Measurements from ENCODE around the gene COL25A1. TPM values are rescaled to one million over a fixed set of nuclear protein-coding genes. Genes with fewer than 3 reads are reported as not detected.

COL25A1 gene
- total RNA-seq, 1 donor from 2014 or later = 0.75 TPM

DNA sequence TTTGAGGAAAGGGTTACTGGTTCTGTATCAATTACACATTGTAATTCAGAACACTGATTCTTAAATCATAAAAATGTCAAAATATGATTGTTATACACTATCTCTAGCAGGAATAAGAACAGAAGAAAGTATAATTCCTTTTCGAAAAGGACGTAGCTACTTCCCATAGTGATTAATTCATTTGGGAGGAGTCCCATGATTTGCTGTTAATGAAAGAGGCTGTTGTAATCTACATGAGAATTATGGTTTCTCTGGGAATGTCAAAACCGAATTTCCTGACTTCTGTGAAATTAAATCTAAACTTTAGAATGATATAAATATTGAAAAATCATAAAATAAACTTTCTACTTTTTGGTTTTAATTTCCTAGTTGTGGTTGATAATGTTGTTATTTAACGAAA, 348.5 kb downstream of the COL25A1 start:
- no peak overlapping the region for H3K27ac ChIP-seq
- H3K4me1 ChIP-seq = no peaks in the 10 kb centered on the region
- no peak overlapping the region for H3K4me3 ChIP-seq
- no peaks in the 10 kb centered on the region for H3K27me3 ChIP-seq
- intact Hi-C loops (cut with DNase I) = no loop called here
- H3K36me3 ChIP-seq = no peaks in the 10 kb centered on the region
- ATAC-seq (no peak), DNase-seq (no peak)
- TF ChIP-seq, protein P1, sequence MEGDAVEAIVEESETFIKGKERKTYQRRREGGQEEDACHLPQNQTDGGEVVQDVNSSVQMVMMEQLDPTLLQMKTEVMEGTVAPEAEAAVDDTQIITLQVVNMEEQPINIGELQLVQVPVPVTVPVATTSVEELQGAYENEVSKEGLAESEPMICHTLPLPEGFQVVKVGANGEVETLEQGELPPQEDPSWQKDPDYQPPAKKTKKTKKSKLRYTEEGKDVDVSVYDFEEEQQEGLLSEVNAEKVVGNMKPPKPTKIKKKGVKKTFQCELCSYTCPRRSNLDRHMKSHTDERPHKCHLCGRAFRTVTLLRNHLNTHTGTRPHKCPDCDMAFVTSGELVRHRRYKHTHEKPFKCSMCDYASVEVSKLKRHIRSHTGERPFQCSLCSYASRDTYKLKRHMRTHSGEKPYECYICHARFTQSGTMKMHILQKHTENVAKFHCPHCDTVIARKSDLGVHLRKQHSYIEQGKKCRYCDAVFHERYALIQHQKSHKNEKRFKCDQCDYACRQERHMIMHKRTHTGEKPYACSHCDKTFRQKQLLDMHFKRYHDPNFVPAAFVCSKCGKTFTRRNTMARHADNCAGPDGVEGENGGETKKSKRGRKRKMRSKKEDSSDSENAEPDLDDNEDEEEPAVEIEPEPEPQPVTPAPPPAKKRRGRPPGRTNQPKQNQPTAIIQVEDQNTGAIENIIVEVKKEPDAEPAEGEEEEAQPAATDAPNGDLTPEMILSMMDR (IDR thresholded peaks at IDR 0.05) = no peak
- H3K9me3 ChIP-seq = no peaks in the 10 kb centered on the region

DNA sequence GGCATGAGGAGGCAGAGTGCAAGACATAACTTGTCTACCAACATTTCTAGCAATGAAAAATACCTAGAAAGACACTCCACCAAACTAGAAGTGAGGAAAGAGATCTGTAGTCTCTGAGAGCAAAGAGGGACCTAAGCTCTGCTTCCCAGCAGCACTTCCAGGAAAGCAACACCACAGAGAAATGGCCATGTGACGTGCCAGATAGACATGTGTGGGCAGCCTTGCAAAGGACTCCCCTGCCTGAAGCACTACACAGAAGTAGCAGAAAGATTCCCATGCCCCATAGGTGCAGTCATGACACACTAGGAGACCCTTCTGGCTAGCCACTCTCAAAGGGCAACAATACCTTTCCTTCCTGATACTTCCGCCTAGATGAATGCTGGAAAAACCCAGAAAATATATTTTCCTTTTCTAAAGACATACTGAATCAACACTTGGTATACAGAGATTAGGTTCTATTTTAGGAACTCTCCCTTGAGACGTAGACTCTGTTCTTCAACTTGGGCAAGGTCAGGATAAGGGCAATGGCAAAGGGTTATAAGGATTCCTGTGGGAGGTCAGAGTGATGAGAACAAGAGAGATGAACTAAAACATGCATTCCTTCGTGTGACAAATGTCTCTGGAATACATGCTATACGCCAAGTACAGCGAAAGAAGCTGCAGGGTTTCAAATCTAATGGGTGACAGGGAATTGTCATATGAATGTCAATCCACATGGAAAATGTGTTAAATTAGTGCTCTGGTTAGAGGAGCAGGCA, 352.1 kb downstream of the COL25A1 start:
- Histone ChIP-seq H3K9me3 (no peaks in the 10 kb centered on the region), H3K4me3 (no peak overlapping the region), H3K27ac (no peak overlapping the region), H3K36me3 (no peaks in the 10 kb centered on the region), H3K4me1 (no peaks in the 10 kb centered on the region), H3K27me3 (no peaks in the 10 kb centered on the region)
- peak; percentile 29 for ATAC-seq
- intact Hi-C loops (cut with DNase I) = no loop called here
- no peak for DNase-seq
- TF ChIP-seq, protein P1 (IDR thresholded peaks at IDR 0.05) = no peak

DNA sequence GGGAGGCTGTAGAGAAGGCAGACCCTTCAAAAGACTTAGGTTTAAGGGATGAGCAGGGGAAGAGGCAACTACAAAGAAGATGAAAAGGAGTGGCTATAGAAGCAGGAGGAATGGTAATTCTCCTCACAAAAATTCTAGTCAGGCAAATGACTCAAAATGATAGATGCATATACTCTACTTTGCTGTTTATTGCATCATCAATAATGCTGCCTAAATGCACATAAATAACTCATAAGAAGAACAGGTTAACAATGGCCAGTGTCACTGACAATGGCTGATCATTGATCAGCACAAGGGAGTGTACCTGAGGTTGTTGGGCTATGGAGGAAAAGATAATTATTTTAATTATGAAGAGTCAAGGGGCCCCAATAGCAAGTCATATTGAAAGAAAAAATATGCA, 354.9 kb downstream of the COL25A1 start:
- intact Hi-C loops (cut with DNase I) = no loop called here
- ATAC-seq (no peak), DNase-seq (no peak)
- H3K36me3 ChIP-seq = no peaks in the 10 kb centered on the region
- no peaks in the 10 kb centered on the region for H3K4me1 ChIP-seq
- TF ChIP-seq, protein P1 (IDR thresholded peaks at IDR 0.05) = no peak
- H3K27ac ChIP-seq = no peak overlapping the region
- H3K4me3 ChIP-seq = no peak overlapping the region
- H3K27me3 ChIP-seq = no peaks in the 10 kb centered on the region
- no peaks in the 10 kb centered on the region for H3K9me3 ChIP-seq

DNA sequence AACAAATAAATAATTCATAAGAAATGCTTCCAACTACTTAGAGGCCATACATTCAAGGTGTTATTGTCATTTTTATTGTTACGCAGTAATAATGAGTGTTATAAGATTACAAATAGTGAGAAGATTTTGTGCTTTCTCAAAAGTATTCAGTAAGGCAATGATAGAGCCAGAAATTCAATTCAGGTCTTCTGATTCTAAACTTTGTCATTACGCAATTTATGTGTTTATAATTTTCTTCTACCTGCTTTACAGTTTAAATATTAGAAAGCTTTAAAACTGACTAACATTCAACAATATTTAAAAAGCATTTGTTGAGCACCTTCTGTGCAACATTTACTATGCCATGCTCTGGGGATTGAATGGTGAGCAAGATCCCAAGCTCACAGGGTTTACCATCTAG, 356.2 kb downstream of the COL25A1 start:
- TF ChIP-seq, protein P1 (IDR thresholded peaks at IDR 0.05) = no peak
- H3K4me3 ChIP-seq = no peak overlapping the region
- no peak for ATAC-seq
- no peak for DNase-seq
- no peak overlapping the region for H3K27ac ChIP-seq
- H3K9me3 ChIP-seq = no peaks in the 10 kb centered on the region
- no peaks in the 10 kb centered on the region for H3K27me3 ChIP-seq
- H3K36me3 ChIP-seq = no peaks in the 10 kb centered on the region
- no peaks in the 10 kb centered on the region for H3K4me1 ChIP-seq
- intact Hi-C loops (cut with DNase I) = no loop called here

DNA sequence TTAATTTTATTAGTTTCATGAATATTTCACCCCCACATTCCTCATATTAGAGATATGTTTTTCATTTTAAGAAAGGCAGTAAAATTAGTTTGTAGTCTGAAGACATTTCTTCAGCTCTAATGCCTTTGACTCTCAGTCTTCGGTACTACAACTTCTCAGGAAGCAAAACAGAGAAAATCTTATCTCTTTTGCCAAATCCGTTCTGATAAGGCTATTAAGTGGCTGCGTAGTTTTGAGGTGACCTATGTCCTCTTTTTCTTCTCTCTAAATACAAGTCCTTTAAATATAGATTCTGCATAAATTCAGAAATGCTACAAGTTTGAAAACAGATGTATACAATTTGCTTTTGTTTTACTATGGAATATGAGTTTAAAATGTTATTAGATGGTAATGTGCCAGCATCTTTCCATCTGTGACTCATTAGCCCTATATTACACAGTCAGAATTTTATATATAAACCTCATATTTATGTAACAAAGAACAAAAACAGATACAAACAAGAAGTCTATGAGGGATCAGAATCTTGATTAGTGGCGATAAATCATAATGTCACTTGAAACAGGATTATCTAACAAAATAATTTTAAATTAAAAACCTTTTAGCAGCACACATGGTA, 358.4 kb downstream of the COL25A1 start:
- Histone ChIP-seq H3K36me3 (no peaks in the 10 kb centered on the region), H3K4me1 (no peaks in the 10 kb centered on the region), H3K27ac (no peak overlapping the region), H3K9me3 (no peaks in the 10 kb centered on the region), H3K4me3 (no peak overlapping the region), H3K27me3 (no peaks in the 10 kb centered on the region)
- DNase-seq (no peak), ATAC-seq (no peak)
- TF ChIP-seq, protein P1 (IDR thresholded peaks at IDR 0.05) = no peak
- intact Hi-C loops (cut with DNase I) = no loop called here
